AG09309 (cell line): Measurements from ENCODE around the gene UBA6.
"Not testable (repeated sequence)": the region's sequence is repeated elsewhere in the genome, so short reads cannot be mapped to it uniquely, and the experiment has no call there.

ENCODE experiments used
- DNase-seq: peaks from one replicate; pipeline ENCODE4 v3.0.0-alpha.2; 2010; ENCODE audit warnings: low read depth
- H3K4me3 ChIP-seq: 2 replicates; pipeline ENCODE4 v1.5.1; 2011; ENCODE audit warnings: mild to moderate bottlenecking, low read depth, low read length, moderate library complexity; ENCODE audit not compliant: control insufficient read depth
- TF ChIP-seq, protein P1 (sequence below): IDR thresholded peaks from 2 replicates; pipeline ENCODE4 v1.5.1; 2011; ENCODE audit warnings: mild to moderate bottlenecking, low read depth, low read length, inconsistent platforms; ENCODE audit not compliant: insufficient read depth, control insufficient read depth; ENCODE audit errors: missing control alignments

Gene UBA6

DNA sequence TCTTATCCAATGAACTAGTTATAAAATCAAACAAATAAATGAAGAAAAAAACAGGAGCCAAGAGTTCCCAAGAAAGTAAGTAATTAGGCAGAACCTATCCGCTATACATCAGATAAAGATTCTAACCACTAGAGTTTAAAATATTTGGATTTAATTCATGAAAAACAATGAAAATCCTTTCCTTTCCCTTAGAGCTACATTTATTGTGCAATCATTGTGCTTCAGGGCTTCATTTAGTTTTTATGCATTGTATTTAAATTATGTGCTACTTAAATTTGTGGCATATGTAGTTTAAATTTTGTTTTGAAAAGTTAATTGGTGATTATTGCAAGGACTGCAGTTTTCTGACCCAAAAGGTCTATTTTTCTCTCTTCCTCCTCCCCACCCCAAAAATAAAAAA lies 35.3 kb upstream of the UBA6 start:
- TF ChIP-seq, protein P1, sequence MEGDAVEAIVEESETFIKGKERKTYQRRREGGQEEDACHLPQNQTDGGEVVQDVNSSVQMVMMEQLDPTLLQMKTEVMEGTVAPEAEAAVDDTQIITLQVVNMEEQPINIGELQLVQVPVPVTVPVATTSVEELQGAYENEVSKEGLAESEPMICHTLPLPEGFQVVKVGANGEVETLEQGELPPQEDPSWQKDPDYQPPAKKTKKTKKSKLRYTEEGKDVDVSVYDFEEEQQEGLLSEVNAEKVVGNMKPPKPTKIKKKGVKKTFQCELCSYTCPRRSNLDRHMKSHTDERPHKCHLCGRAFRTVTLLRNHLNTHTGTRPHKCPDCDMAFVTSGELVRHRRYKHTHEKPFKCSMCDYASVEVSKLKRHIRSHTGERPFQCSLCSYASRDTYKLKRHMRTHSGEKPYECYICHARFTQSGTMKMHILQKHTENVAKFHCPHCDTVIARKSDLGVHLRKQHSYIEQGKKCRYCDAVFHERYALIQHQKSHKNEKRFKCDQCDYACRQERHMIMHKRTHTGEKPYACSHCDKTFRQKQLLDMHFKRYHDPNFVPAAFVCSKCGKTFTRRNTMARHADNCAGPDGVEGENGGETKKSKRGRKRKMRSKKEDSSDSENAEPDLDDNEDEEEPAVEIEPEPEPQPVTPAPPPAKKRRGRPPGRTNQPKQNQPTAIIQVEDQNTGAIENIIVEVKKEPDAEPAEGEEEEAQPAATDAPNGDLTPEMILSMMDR, result no peak
- no peak overlapping the region for H3K4me3 ChIP-seq
- no peak for DNase-seq

DNA sequence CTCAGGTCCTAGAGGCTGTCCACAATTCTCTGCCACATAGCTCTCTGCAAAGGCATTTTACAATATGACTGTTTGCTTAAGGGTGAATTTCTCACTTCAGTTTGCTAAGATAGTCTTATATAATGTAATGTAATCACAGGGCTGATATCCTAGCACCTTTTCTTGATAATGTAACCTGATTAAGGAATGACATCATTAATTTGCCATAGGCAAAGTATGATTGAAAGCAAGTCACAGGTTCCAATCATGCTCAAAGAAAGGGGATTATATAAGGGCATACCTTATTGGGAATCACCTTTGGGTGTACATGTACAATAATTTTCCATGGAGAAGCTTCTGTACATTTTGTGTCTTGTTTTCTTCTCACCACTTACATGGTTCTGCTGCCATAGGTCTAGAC lies 34.4 kb upstream of the UBA6 start:
- no peak for DNase-seq
- TF ChIP-seq, protein P1, result no peak
- no peak overlapping the region for H3K4me3 ChIP-seq

DNA sequence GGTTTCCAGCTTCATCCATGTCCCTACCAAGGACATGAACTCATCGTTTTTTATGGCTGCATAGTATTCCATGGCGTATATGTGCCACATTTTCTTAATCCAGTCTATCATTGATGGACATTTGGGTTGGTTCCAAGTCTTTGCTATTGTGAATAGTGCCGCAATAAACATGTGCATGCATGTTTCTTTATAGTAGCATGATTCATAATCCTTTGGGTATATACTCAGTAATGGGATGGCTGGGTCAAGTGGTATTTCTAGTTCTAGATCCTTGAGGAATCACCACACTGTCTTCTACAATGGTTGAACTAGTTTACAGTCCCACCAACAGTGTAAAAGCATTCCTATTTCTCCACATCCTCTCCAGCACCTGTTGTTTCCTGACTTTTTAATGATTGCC lies 29.6 kb upstream of the UBA6 start:
- not testable (repeated sequence) for H3K4me3 ChIP-seq

DNA sequence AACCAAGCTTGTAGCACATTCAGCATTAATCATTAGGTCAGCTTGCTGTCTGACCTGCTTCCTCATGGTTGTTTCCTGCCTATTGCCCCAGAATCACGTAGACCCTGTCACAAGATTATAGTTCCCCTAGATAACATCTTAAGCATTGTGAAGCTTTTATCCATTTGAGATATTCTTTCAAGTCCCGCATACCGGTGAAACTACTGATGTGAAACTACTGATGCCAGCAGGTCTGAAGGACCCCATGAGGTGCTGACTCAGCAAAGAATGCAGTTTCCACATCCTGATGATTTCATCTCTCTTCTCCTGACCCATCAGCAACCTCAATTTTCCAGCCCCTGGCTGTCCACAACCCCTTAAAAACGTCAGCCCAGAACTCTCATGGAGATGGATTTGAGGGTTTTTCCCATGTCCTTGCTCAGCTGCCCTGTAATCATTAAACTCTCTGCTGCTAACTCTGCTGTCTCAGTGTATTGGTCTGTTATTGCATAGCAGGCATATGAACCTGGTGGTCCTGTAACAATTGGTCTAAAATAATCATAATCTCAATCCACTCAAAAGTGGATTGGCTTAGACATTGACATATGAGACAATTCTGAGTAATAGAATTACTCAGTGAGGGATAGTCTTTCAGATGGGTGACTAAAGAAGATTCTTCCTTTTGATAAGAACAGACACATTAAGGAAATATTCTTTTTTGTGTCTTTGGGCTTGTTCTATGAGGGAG lies 26.3 kb upstream of the UBA6 start:
- H3K4me3 ChIP-seq, result no peak overlapping the region
- TF ChIP-seq, protein P1, result no peak
- DNase-seq, result no peak

More for the DNA sequence above, 29.6 kb upstream of the UBA6 start:
- DNase-seq, result not testable (repeated sequence)

DNA sequence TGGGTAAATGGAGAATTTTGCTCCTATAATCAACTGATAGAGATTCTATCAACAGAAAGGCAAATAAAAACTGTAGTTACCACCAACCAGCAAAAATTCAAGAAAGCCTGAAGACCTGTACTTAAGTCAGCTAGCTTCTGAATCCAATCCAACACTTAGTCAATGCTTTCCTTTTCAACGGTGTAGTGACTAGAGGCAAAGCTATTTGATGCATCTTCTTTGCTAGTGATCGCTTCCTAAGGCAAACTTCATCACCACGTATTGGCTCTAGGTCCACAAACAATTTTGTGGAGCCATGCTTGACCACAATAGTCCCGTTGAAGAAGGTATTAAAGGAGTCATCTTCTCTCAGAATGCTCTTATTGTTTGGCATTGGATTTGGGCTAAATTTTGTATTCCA lies 25.0 kb upstream of the UBA6 start:
- no peak overlapping the region for H3K4me3 ChIP-seq
- DNase-seq, result no peak
- TF ChIP-seq, protein P1, result no peak

GRCh38 chr4:67725132-67725531 lies 24.2 kb upstream of the UBA6 start:
- no peak overlapping the region for H3K4me3 ChIP-seq
- DNase-seq, result no peak

GRCh38 chr4:67723949-67724348 lies 23.0 kb upstream of the UBA6 start:
- TF ChIP-seq, protein P1, result no peak
- DNase-seq, result no peak
- no peak overlapping the region for H3K4me3 ChIP-seq

More at GRCh38 chr4:67725132-67725531, 24.2 kb upstream of the UBA6 start:
- TF ChIP-seq, protein P1, result no peak
